C4-2B (cell line): ENCODE results near the gene HK1.

Experiments
- CTCF ChIP-seq: fragments of 450-650 bp; conservative IDR thresholded peaks from 2 replicates; pipeline ENCODE4 v1.5.1; 2017; ENCODE audit warnings: mild to moderate bottlenecking
- ZFX ChIP-seq: fragments of 450-650 bp; IDR thresholded peaks from 2 replicates; pipeline ENCODE4 v1.6.1; 2017

- no peak for TF ChIP-seq CTCF
- TF ChIP-seq ZFX = no peak
Measured at GRCh38 chr10:69422676-69423075, 144.4 kb downstream of the HK1 start.
